ENCODE results near the gene LSM6.
A peak's percentile ranks its signal among the peaks of the same experiment; 100 is the strongest.

LSM6 gene

DNA sequence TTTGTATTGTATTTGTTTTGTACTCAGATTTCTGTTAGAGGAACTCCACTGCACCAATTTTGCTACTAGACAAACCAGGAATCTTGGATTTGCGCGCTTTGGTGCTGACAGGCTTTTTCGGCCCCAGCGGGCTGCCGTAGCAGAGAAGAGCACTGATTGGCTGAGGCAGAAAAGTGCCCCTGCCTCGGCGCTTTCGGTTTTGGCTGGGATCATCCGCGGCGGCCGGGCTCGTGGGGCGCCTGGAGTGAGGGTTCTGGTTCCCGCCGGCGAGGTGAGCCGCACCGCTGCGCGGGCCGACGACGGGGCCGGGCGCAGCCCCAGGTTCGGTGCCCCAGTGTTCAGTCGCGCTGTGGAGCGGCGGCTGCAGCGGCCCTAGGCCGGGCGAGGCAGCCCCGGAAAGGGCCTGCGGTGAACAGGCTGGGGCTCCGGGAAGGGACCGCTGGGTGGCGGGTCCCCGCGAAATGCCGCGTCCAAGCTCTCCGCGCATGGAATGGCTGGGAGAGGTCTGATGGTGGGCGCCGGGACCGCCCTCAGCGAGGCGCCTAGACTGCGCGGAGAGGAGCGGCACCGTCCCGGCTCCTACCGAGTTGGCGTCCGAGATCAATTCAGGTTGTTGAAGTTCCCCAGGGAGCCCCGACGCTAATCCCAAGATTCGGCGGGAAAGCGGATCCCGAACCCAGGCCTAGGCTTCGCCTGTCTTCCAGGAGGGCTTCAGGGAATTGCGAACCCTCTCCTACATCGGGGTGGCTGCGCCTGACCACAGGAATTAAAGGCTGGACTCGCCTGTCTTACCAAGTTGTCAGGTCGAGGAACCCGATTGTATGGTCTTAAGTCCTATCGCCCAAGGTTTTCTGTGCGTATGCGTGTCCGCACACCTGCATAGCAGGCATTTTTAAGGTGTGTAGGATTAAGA is at the start of gene LSM6:
Gene LSM6, plus strand, starts transcription at position 178 of the 913 bp plus-strand sequence. CDS start 7,204 bp downstream, outside the sequence.
- Histone ChIP-seq H4K20me1 (ENCODE audit: insufficient read depth) (peaks cover 7% of the 10 kb centered on the region), H3K27ac (peak within 1 kb of the TSS; percentile 85), H3K4me2 (peak within 1 kb of the TSS; percentile 91), H3K9ac (peak within 1 kb of the TSS; percentile 96), H3K79me2 (ENCODE audit: insufficient read depth, low read depth) (peaks cover 37% of the 10 kb centered on the region), H3K27me3 (ENCODE audit: insufficient read depth, low read depth) (no peaks in the 10 kb centered on the region), H2AFZ (ENCODE audit: low read depth) (peak within 1 kb of the TSS; percentile 95), H3K36me3 (ENCODE audit: insufficient read depth) (no peaks in the 10 kb centered on the region), H3K4me3 (IDR thresholded peaks at IDR 0.05; ENCODE audit: insufficient read depth, low read depth, low read length) (peak within 1 kb of the TSS; percentile 90), H3K4me1 (ENCODE audit: low read depth, poor library complexity, severe bottlenecking) (peaks cover 33% of the 10 kb centered on the region)
- TF ChIP-seq, protein P1, sequence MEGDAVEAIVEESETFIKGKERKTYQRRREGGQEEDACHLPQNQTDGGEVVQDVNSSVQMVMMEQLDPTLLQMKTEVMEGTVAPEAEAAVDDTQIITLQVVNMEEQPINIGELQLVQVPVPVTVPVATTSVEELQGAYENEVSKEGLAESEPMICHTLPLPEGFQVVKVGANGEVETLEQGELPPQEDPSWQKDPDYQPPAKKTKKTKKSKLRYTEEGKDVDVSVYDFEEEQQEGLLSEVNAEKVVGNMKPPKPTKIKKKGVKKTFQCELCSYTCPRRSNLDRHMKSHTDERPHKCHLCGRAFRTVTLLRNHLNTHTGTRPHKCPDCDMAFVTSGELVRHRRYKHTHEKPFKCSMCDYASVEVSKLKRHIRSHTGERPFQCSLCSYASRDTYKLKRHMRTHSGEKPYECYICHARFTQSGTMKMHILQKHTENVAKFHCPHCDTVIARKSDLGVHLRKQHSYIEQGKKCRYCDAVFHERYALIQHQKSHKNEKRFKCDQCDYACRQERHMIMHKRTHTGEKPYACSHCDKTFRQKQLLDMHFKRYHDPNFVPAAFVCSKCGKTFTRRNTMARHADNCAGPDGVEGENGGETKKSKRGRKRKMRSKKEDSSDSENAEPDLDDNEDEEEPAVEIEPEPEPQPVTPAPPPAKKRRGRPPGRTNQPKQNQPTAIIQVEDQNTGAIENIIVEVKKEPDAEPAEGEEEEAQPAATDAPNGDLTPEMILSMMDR (conservative IDR thresholded peaks at IDR 0.05; ENCODE audit: low read depth, low read length) = no peak

DNA sequence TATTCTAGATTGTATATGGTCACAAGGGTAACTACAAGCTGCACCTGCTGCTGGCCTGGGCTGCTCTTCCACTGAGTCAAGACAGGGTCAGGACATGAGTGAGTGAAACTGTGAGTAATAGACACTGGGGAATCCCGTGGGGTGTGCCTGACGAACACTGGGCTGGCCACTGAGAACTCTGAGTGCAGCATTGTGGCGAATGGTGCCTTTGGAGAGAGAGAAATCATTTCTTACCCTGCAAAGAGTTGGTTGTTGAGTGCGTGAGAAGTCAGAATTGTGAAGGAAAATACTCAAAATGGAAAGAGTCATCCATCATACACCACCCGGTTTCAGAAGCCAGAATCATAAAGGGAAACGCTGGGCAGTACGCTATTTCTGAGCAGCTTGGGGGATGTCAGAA is 43.1 kb upstream of the LSM6 start:
- Histone ChIP-seq H3K9ac (no peak overlapping the region), H3K4me3 (IDR thresholded peaks at IDR 0.05; ENCODE audit: insufficient read depth, low read depth, low read length) (no peak overlapping the region), H3K79me2 (ENCODE audit: insufficient read depth, low read depth) (no peaks in the 10 kb centered on the region), H3K27ac (no peak overlapping the region), H4K20me1 (ENCODE audit: insufficient read depth) (no peaks in the 10 kb centered on the region), H3K4me2 (no peak overlapping the region), H2AFZ (ENCODE audit: low read depth) (no peak overlapping the region), H3K4me1 (ENCODE audit: low read depth, poor library complexity, severe bottlenecking) (peaks cover 9% of the 10 kb centered on the region), H3K36me3 (ENCODE audit: insufficient read depth) (no peaks in the 10 kb centered on the region), H3K27me3 (ENCODE audit: insufficient read depth, low read depth) (no peaks in the 10 kb centered on the region)
- TF ChIP-seq, protein P1 (conservative IDR thresholded peaks at IDR 0.05; ENCODE audit: low read depth, low read length) = no peak

DNA sequence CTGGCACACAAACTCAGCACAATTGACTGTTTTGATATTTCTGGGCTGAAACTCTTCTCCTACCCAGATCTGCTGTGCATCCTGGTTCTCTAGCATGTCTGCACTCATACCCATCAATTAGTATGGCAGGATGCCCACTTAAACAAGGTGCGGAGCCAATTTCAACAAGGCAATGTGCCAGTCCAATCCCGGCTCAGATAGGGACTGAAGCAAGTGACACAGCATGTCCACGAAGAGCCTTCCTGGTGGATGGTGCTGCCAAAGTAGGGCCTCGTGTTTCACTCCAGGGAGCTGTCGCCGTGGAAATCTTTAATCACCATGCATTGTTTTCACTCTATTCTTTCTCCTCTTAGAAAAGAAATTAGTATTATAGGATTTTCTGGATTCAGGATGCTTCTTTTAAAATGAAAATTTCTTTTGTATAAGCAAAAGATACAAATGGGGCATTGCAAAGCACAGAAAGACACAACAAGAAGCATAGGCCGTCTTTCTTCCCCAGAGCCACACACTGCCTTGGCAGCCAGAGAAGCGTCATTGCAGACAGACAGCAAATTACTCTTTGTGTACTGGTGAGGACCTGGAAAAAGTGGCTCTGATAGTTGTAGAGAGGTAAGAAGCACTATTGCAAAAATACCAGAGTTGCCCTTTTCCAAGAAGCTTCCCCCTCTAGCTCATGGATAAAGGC is 40.6 kb upstream of the LSM6 start:
- no peak overlapping the region for H3K4me2 ChIP-seq
- no peak overlapping the region for H3K9ac ChIP-seq
- no peaks in the 10 kb centered on the region for H3K79me2 ChIP-seq (ENCODE audit: insufficient read depth, low read depth)
- no peaks in the 10 kb centered on the region for H3K27me3 ChIP-seq (ENCODE audit: insufficient read depth, low read depth)
- H2AFZ ChIP-seq (ENCODE audit: low read depth) = no peak overlapping the region
- TF ChIP-seq, protein P1 (conservative IDR thresholded peaks at IDR 0.05; ENCODE audit: low read depth, low read length) = no peak
- no peaks in the 10 kb centered on the region for H3K36me3 ChIP-seq (ENCODE audit: insufficient read depth)
- H3K27ac ChIP-seq = no peak overlapping the region
- H4K20me1 ChIP-seq (ENCODE audit: insufficient read depth) = no peaks in the 10 kb centered on the region
- peaks cover 9% of the 10 kb centered on the region for H3K4me1 ChIP-seq (ENCODE audit: low read depth, poor library complexity, severe bottlenecking)
- no peak overlapping the region for H3K4me3 ChIP-seq (IDR thresholded peaks at IDR 0.05; ENCODE audit: insufficient read depth, low read depth, low read length)

DNA sequence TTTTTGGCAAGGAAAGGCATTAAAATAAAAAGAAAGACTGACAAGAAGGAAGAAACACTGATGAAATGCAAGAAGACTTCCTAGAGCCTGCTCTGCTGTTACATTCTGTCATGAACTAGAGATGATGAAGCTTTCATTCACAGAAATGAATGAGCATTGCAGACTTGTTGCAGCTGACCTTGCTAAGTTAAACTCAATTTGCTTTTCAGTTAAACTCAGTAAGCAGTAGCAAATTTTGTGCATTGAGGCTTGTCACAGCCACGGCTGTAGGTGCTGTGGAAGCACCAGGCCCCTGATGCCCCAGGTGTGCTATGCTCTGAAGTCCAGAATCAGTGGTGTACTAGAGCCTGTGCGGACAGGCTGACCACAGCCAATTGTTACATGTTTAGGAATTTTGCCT is 39.6 kb upstream of the LSM6 start:
- Histone ChIP-seq H3K36me3 (ENCODE audit: insufficient read depth) (no peaks in the 10 kb centered on the region), H3K4me1 (ENCODE audit: low read depth, poor library complexity, severe bottlenecking) (peaks cover 9% of the 10 kb centered on the region), H3K4me2 (no peak overlapping the region), H3K4me3 (IDR thresholded peaks at IDR 0.05; ENCODE audit: insufficient read depth, low read depth, low read length) (no peak overlapping the region), H3K9ac (no peak overlapping the region), H3K27ac (no peak overlapping the region), H4K20me1 (ENCODE audit: insufficient read depth) (no peaks in the 10 kb centered on the region), H3K27me3 (ENCODE audit: insufficient read depth, low read depth) (no peaks in the 10 kb centered on the region), H2AFZ (ENCODE audit: low read depth) (no peak overlapping the region), H3K79me2 (ENCODE audit: insufficient read depth, low read depth) (no peaks in the 10 kb centered on the region)
- TF ChIP-seq, protein P1 (conservative IDR thresholded peaks at IDR 0.05; ENCODE audit: low read depth, low read length) = no peak

Measured in KMS-11 (cell line).